ENCODE data around the gene DEDD. TPM values are rescaled to one million over a fixed set of nuclear protein-coding genes. Genes with fewer than 3 reads are reported as not detected.

DEDD gene
- total RNA-seq, 1 experiment from 2014 or later, result 39.2 TPM

DNA sequence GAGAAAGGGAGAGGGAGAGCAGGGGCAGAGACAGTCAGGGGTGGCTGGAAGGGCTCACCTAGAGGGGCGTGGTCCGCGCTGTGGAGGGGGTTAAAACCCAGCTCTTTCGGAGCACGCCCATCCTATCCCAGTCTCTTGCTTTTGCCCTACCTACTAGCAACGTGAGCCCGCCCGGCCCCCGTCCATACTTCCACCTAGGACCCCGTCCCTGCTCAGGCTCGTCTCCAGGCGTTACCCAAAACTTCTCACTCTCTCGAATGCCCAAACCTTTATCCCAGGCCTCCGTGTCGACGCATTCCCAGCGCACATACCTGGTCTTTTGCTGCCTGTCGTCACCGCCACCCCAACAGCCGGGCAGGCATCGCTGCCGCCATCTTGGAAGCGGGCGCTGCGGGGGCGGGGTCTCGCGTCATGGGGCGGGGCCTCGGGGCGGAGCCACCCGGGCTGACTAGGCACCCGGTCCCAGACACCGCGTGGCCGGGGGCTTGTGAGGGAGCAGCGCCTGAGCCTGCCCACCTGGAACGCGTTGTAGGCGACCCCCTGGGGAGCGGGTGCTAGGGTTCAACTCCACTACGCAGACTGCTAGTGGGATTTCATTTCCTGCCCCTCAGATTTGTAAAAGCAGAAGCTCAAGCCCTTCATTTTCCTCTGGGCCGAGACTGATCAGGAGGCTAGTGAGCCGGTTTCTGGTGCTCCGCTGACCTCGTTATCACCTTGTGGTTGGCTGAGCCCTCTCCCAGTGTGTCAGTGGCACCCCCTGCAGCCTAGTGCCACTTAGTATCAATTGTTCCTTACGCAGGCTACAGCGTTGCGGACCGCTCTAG lies 44.9 kb upstream of the DEDD start, which contains the start of gene B4GALT3 (continued):
- TF ChIP-seq, protein P1, sequence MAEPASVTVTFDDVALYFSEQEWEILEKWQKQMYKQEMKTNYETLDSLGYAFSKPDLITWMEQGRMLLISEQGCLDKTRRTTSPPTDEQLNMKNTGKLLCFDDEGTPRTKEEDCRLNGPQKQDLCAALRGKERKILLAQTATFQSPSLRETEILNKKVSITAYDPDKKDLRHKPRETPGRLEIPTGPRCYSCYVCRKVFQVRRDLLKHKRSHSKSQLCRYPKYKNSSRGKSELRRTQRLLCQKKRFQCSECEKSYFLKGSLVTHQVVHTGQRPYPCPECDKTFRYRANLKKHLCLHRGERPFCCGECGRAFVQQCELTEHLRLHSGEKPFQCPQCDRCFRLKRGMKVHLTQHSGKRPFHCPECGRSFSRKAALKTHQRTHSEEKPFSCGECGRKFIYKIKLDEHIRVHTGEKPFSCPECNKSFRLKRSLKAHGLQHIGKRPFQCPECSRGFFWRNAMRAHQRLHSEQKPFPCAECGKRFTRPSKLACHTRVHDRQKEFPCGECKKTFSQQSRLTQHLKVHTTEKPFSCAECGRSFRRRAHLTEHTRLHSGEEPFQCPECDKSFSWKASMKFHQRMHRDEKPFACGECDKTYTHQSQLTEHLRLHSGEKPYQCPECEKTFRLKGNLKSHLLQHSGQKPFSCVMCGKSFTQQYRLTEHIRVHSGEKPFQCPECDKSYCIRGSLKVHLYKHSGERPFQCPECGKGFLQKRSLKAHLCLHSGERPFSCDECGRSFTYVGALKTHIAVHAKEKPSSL (CRISPR knock-in tag; conservative IDR thresholded peaks at IDR 0.05), result no peak
- TF ChIP-seq EMX1 (CRISPR knock-in tag; IDR thresholded peaks at IDR 0.05) (no peak), AR (CRISPR knock-in tag; IDR thresholded peaks at IDR 0.05) (no peak), PRRX2 (CRISPR knock-in tag; IDR thresholded peaks at IDR 0.05) (no peak)

GRCh38 chr1:161176468-161177111 lies 44.1 kb upstream of the DEDD start:
- TF ChIP-seq TP53 (CRISPR knock-in tag; IDR thresholded peaks at IDR 0.05), result 0 out of 2 replicates have a peak, but pooled peaks have one; percentile 1
- no peak for TF ChIP-seq SMAD3 (CRISPR knock-in tag; IDR thresholded peaks at IDR 0.05; ENCODE audit: borderline replicate concordance)
- Mint-ChIP-seq H3K27me3 (ENCODE audit: low read depth) (no peaks in the 10 kb centered on the region), H3K27ac (peak overlapping the region; percentile 100; the same call in 1 of the 2 replicates), H3K36me3 (peaks cover 34% of the 10 kb centered on the region), H3K9me3 (no peaks in the 10 kb centered on the region), H3K4me3 (peak overlapping the region; percentile 97), H3K4me1 (peaks cover 20% of the 10 kb centered on the region)
- DNase-seq (ENCODE audit: low spot score), result no peak
- POLR2A ChIA-PET, result interaction anchor here (0.9 to 1.7 kb wide), 7 partner anchors 10 to 137 kb away, joined by 3 to 9 read pairs (median 3); partner anchors contain the start of genes ADAMTS4, DEDD, PPOX and SDHC
- peak; percentile 4 for ATAC-seq
- CTCF ChIA-PET, result interaction anchor here (1.1 to 2.5 kb wide), 13 partner anchors 8 to 205 kb away, joined by 3 to 41 read pairs (median 6); partner anchors contain the start of genes KLHDC9, NDUFS2, PPOX and TOMM40L

DNA sequence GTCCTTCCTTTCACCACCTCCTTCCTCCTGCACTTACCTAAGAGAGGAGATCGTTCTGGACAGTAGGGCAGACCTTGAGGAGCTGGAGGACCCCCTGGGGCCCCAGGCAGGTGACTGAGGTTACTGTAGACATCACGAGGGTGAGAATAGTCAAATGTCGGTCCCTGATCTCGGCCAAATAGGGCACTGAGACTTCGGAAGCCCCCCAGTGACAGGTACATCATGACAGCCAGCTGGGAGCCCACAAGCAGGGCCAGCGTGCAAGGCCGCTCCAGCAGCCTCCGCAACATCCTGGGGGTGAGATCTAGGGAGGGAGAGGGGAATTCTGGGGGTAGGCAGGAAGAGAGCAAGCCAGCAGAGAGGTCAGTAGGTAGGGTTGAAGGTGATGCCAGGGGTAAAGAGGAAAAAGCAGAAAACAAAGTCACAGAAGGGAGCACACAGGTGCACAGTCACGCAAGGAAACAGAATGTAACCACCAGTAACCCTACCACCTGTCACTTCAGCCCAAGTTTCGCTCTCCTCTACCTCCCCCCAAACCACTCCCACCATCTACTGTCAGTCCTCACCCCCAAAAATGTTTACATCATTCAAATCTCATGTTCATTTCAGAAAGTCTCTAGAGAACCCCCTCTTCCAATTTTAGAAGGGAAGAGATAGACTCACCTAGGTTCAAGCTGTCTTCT lies 43.4 kb upstream of the DEDD start:
- ATAC-seq (no peak), DNase-seq (ENCODE audit: low spot score) (no peak)
- Mint-ChIP-seq H3K36me3 (peaks cover 39% of the 10 kb centered on the region), H3K4me1 (peaks cover 20% of the 10 kb centered on the region), H3K27ac (peak overlapping the region; percentile 60; the same call in 1 of the 2 replicates), H3K9me3 (no peaks in the 10 kb centered on the region), H3K27me3 (ENCODE audit: low read depth) (no peaks in the 10 kb centered on the region), H3K4me3 (peak overlapping the region; percentile 97)
- CTCF ChIA-PET, result interaction anchor here (1.1 to 2.5 kb wide), 5 partner anchors 8 to 104 kb away, joined by 3 to 41 read pairs (median 7); partner anchors contain the start of genes PPOX and TOMM40L
- POLR2A ChIA-PET, result interaction anchor here (1.1 to 1.5 kb wide), 2 partner anchors 44 to 130 kb away, joined by 3 to 5 read pairs; partner anchors contain the start of gene DEDD
- TF ChIP-seq, protein P2, sequence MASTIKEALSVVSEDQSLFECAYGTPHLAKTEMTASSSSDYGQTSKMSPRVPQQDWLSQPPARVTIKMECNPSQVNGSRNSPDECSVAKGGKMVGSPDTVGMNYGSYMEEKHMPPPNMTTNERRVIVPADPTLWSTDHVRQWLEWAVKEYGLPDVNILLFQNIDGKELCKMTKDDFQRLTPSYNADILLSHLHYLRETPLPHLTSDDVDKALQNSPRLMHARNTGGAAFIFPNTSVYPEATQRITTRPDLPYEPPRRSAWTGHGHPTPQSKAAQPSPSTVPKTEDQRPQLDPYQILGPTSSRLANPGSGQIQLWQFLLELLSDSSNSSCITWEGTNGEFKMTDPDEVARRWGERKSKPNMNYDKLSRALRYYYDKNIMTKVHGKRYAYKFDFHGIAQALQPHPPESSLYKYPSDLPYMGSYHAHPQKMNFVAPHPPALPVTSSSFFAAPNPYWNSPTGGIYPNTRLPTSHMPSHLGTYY (CRISPR knock-in tag; IDR thresholded peaks at IDR 0.05), result no peak
- no peak for TF ChIP-seq ZNF263 (CRISPR knock-in tag; IDR thresholded peaks at IDR 0.05; ENCODE audit: low read depth)
- TF ChIP-seq ZNF512 (CRISPR knock-in tag; IDR thresholded peaks at IDR 0.05; ENCODE audit: borderline replicate concordance), result no peak
- TF ChIP-seq NR1H2 (CRISPR knock-in tag; IDR thresholded peaks at IDR 0.05), result no peak
- TF ChIP-seq CBFB (CRISPR knock-in tag; IDR thresholded peaks at IDR 0.05; ENCODE audit: low read depth), result no peak
- no peak for TF ChIP-seq SMAD3 (CRISPR knock-in tag; IDR thresholded peaks at IDR 0.05; ENCODE audit: borderline replicate concordance)
- no peak for TF ChIP-seq NR3C1 (CRISPR knock-in tag; conservative IDR thresholded peaks at IDR 0.05; ENCODE audit: low read depth)
- TF ChIP-seq NFYB (CRISPR knock-in tag; conservative IDR thresholded peaks at IDR 0.05; ENCODE audit: low read depth), result no peak
- no peak for TF ChIP-seq EMX1 (CRISPR knock-in tag; IDR thresholded peaks at IDR 0.05)
- TF ChIP-seq IRF2 (CRISPR knock-in tag; IDR thresholded peaks at IDR 0.05; ENCODE audit: borderline replicate concordance, low read depth), result no peak
- TF ChIP-seq, protein P3, sequence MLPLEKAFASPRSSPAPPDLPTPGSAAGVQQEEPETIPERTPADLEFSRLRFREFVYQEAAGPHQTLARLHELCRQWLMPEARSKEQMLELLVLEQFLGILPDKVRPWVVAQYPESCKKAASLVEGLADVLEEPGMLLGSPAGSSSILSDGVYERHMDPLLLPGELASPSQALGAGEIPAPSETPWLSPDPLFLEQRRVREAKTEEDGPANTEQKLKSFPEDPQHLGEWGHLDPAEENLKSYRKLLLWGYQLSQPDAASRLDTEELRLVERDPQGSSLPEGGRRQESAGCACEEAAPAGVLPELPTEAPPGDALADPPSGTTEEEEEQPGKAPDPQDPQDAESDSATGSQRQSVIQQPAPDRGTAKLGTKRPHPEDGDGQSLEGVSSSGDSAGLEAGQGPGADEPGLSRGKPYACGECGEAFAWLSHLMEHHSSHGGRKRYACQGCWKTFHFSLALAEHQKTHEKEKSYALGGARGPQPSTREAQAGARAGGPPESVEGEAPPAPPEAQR (CRISPR knock-in tag; IDR thresholded peaks at IDR 0.05), result no peak
- TF ChIP-seq USF1 (CRISPR knock-in tag; IDR thresholded peaks at IDR 0.05), result no peak
- TF ChIP-seq ZNF396 (CRISPR knock-in tag; IDR thresholded peaks at IDR 0.05; ENCODE audit: borderline replicate concordance), result no peak
- TF ChIP-seq HMGA2 (CRISPR knock-in tag; IDR thresholded peaks at IDR 0.05), result no peak
- TF ChIP-seq PRRX2 (CRISPR knock-in tag; IDR thresholded peaks at IDR 0.05), result no peak

Measured in WTC11 (cell line).